Measurements from ENCODE around the gene ST7. TPM values are rescaled to one million over a fixed set of nuclear protein-coding genes. Genes with fewer than 3 reads are reported as not detected.

The ST7 gene
- total and polyA plus RNA-seq, 2 of the 13 experiments (the other 11 are each of a cell fraction or from before 2014, with no cell fraction given), result 17.3 to 23.5 TPM

- no peaks in the 10 kb centered on the region for H3K27me3 ChIP-seq (ENCODE audit: control insufficient read depth in 1 of 2, insufficient read depth in 2 of 2, low read length in 2 of 2)
- no peak overlapping the region for H3K9ac ChIP-seq (ENCODE audit: insufficient read depth, low read depth, low read length)
- H3K4me3 ChIP-seq (replicated peaks in 1 of 3; ENCODE audit: insufficient read depth in 1 of 3, low read depth in 2 of 3, low read length in 3 of 3), result no peak overlapping the region
- H3K79me2 ChIP-seq (ENCODE audit: insufficient read depth, low read length), result no peaks in the 10 kb centered on the region
- BruUV-seq (replicated peaks), result no TSS peak
- no peak overlapping the region for H3K4me2 ChIP-seq (ENCODE audit: low read depth, low read length)
- intact Hi-C loops (cut with micrococcal nuclease; ENCODE audit: unreplicated experiment) (loop anchor here (10.0 kb wide), 1 partner anchor 48 kb away; the partner anchor contains the start of gene CAPZA2), in situ Hi-C loops (cut with HindIII; ENCODE audit: extremely low pct_ligation_motif_present, low pct_unique_long_range_greater_than_20kb) (no loop called here)
- ChIA-PET POLR2A (no interaction called here), CTCF (ENCODE audit: low intra/inter-chr PET ratio, low total read pairs) (no interaction called here)
- ATAC-seq, result no peak
- H3K27ac ChIP-seq (ENCODE audit: extremely low read length, insufficient read depth, low read length), result no peak overlapping the region
- H3K4me1 ChIP-seq (ENCODE audit: insufficient read depth, low read length), result no peaks in the 10 kb centered on the region
- no peak overlapping the region for H2AFZ ChIP-seq (ENCODE audit: low read length)
- DNase-seq (ENCODE audit: low spot score), result no peak
- no peaks in the 10 kb centered on the region for H4K20me1 ChIP-seq (ENCODE audit: insufficient read depth, low read length)
- TF ChIP-seq, protein P1, sequence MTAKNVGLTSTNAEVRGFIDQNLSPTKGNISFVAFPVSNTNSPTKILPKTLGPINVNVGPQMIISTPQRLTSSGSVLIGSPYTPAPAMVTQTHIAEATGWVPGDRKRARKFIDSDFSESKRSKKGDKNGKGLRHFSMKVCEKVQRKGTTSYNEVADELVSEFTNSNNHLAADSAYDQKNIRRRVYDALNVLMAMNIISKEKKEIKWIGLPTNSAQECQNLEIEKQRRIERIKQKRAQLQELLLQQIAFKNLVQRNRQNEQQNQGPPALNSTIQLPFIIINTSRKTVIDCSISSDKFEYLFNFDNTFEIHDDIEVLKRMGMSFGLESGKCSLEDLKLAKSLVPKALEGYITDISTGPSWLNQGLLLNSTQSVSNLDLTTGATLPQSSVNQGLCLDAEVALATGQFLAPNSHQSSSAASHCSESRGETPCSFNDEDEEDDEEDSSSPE (CRISPR knock-in tag; IDR thresholded peaks at IDR 0.05), result no peak
- no peak for TF ChIP-seq POLR2G (IDR thresholded peaks at IDR 0.05; ENCODE audit: low read depth, low read length)
- TF ChIP-seq DR1 (CRISPR knock-in tag; IDR thresholded peaks at IDR 0.05), result no peak
- no peak for TF ChIP-seq ZNF800 (CRISPR knock-in tag; IDR thresholded peaks at IDR 0.05)
- TF ChIP-seq RBAK (CRISPR knock-in tag; IDR thresholded peaks at IDR 0.05), result no peak
- TF ChIP-seq, protein P2, sequence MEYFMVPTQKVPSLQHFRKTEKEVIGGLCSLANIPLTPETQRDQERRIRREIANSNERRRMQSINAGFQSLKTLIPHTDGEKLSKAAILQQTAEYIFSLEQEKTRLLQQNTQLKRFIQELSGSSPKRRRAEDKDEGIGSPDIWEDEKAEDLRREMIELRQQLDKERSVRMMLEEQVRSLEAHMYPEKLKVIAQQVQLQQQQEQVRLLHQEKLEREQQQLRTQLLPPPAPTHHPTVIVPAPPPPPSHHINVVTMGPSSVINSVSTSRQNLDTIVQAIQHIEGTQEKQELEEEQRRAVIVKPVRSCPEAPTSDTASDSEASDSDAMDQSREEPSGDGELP (IDR thresholded peaks at IDR 0.05; ENCODE audit: borderline replicate concordance, low read depth), result no peak
- no peak for TF ChIP-seq ZIK1 (CRISPR knock-in tag; IDR thresholded peaks at IDR 0.05; ENCODE audit: borderline replicate concordance, low read depth)
- TF ChIP-seq POGK (CRISPR knock-in tag; conservative IDR thresholded peaks at IDR 0.05), result no peak
- TF ChIP-seq SMYD3 (CRISPR knock-in tag; IDR thresholded peaks at IDR 0.05), result no peak
- TF ChIP-seq ZNF30 (CRISPR knock-in tag; IDR thresholded peaks at IDR 0.05), result no peak
- TF ChIP-seq, protein P3, sequence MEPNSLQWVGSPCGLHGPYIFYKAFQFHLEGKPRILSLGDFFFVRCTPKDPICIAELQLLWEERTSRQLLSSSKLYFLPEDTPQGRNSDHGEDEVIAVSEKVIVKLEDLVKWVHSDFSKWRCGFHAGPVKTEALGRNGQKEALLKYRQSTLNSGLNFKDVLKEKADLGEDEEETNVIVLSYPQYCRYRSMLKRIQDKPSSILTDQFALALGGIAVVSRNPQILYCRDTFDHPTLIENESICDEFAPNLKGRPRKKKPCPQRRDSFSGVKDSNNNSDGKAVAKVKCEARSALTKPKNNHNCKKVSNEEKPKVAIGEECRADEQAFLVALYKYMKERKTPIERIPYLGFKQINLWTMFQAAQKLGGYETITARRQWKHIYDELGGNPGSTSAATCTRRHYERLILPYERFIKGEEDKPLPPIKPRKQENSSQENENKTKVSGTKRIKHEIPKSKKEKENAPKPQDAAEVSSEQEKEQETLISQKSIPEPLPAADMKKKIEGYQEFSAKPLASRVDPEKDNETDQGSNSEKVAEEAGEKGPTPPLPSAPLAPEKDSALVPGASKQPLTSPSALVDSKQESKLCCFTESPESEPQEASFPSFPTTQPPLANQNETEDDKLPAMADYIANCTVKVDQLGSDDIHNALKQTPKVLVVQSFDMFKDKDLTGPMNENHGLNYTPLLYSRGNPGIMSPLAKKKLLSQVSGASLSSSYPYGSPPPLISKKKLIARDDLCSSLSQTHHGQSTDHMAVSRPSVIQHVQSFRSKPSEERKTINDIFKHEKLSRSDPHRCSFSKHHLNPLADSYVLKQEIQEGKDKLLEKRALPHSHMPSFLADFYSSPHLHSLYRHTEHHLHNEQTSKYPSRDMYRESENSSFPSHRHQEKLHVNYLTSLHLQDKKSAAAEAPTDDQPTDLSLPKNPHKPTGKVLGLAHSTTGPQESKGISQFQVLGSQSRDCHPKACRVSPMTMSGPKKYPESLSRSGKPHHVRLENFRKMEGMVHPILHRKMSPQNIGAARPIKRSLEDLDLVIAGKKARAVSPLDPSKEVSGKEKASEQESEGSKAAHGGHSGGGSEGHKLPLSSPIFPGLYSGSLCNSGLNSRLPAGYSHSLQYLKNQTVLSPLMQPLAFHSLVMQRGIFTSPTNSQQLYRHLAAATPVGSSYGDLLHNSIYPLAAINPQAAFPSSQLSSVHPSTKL (CRISPR knock-in tag; IDR thresholded peaks at IDR 0.05), result no peak
- no peak for TF ChIP-seq ARNT (IDR thresholded peaks at IDR 0.05)
- TF ChIP-seq ZNF121 (CRISPR knock-in tag; IDR thresholded peaks at IDR 0.05), result no peak
- H3K9me3 ChIP-seq (ENCODE audit: low read length), result no peaks in the 10 kb centered on the region
- 100% methylated on average over 1 of the region's 1 CpG for WGBS (ENCODE audit: low lambda C conversion rate)
- FAIRE-seq, result no peak
- peaks cover 14 to 79% of the 10 kb centered on the region in 2 experiments; a peak in 4 of 5 replicates for H3K36me3 ChIP-seq (replicated peaks in 1 of 2; ENCODE audit: control insufficient read depth in 1 of 2, insufficient read depth in 2 of 2, low read length in 2 of 2)
Measured at GRCh38 chr7:116912269-116912909, 40.9 kb upstream of the ST7 start.
